GM12891 (cell line): Measurements from ENCODE around the gene LIMK1.

Experiments used
- DNase-seq: peaks from one replicate; pipeline ENCODE4 v3.0.0; 2011; ENCODE audit warnings: low spot score; ENCODE audit not compliant: insufficient read length
- FAIRE-seq: peaks from 2 replicates; lab custom pipeline; 2011; peaks lifted over from hg19 to GRCh38; lab: Jason Lieb, UNC
- PAX5 ChIP-seq: IDR thresholded peaks from 2 replicates; pipeline ENCODE4 v1.6.1; 2011; ENCODE audit warnings: low read length, moderate library complexity, mild to moderate bottlenecking; ENCODE audit not compliant: insufficient read depth, severe bottlenecking
- POLR2A ChIP-seq: IDR thresholded peaks from 2 replicates; pipeline ENCODE4 v1.6.1; 2011; ENCODE audit warnings: low read depth, low read length, control low read depth
- POLR2AphosphoS5 ChIP-seq: IDR thresholded peaks from 2 replicates; pipeline ENCODE4 v1.6.1; 2011; ENCODE audit warnings: low read depth, low read length, control low read depth
- POU2F2 ChIP-seq: IDR thresholded peaks from 2 replicates; pipeline ENCODE4 v1.6.1; 2011; ENCODE audit warnings: low read depth, mild to moderate bottlenecking, control low read depth, low read length, moderate library complexity
- SPI1 ChIP-seq: IDR thresholded peaks from 2 replicates; pipeline ENCODE4 v1.6.1; 2011; ENCODE audit warnings: low read depth, low read length, control low read depth
- TAF1 ChIP-seq: IDR thresholded peaks from 2 replicates; pipeline ENCODE4 v1.6.1; 2011; ENCODE audit warnings: low read depth, low read length, control low read depth

LIMK1 gene

DNA sequence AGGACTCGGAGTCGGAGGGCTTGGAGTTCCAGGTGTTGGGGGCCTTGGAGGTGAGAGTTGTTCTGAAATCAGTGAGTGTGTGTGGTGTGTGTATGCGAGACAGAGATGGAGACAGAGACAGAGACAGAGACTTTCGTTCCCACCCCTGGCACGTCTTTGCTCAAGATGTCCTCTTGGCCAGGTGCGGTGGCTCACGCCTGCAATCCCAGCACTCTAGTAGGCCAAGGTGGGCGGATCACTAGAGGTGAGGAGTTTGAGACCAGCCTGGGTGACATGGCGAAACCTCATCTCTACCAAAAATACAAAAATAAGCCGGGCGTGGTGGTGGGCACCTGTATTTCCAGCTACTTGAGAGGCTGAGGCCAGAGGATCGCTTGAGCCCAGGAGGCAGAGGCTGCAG lies 20.0 kb upstream of the LIMK1 start:
- no peak for TF ChIP-seq POLR2A
- no peak for TF ChIP-seq TAF1
- TF ChIP-seq PAX5: no peak
- no peak for TF ChIP-seq POLR2AphosphoS5
- no peak for TF ChIP-seq POU2F2
- no peak for TF ChIP-seq SPI1
- FAIRE-seq: no peak
- no peak for DNase-seq

- DNase-seq: no peak
- no peak for FAIRE-seq
- TF ChIP-seq POLR2AphosphoS5 (no peak), POLR2A (no peak), POU2F2 (no peak), TAF1 (no peak), SPI1 (no peak), PAX5 (no peak)
Measured at GRCh38 chr7:74064696-74065095, 18.9 kb upstream of the LIMK1 start.

DNA sequence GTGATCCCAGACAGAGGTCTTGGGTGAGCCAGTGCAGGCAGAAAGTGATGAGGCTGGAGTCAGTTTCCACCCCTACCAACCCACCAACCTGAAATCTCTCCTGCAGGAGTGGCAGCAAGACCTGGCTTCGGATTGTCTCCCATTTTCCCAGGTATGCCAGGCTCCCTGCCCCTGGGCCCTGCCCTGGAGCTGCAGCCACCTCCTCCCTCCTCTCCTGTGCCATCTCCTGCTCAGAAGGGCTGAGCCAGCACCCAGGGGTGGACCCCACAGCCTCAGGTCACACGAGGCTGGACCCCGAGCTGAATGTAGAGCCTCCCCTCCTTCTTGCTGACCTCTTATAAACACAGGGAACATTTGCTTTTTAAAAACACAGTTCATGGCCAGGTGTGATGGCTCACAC lies 17.0 kb upstream of the LIMK1 start:
- no peak for FAIRE-seq

DNA sequence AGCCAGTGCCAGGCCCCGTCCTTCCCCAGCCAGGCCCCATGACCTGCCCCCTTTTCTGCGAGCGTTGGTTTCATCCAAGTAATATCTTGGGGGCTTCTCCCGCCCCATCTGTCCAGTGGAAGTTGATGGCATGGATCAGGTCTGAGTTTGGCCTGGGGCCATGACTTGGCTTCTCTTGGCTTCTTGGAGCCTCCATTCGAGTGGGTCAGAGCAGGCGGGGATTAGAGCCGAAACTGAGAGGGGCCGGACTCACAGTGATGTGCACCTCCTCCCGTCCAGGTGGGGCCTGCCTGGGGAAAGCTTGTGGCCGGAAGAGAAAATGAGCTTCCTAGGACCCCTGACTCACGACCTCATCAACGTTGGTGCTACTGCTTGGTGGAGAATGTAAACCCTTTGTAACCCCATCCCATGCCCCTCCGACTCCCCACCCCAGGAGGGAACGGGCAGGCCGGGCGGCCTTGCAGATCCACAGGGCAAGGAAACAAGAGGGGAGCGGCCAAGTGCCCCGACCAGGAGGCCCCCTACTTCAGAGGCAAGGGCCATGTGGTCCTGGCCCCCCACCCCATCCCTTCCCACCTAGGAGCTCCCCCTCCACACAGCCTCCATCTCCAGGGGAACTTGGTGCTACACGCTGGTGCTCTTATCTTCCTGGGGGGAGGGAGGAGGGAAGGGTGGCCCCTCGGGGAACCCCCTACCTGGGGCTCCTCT lies 15.1 kb upstream of the LIMK1 start:
- DNase-seq (no peak), FAIRE-seq (no peak)
- TF ChIP-seq POU2F2 (no peak), PAX5 (no peak), SPI1 (no peak), POLR2A (no peak), POLR2AphosphoS5 (no peak), TAF1 (no peak)

More for the DNA sequence above, 17.0 kb upstream of the LIMK1 start:
- TF ChIP-seq SPI1: no peak
- no peak for DNase-seq

- no peak for DNase-seq
- TF ChIP-seq POU2F2: no peak
- TF ChIP-seq SPI1: no peak
- TF ChIP-seq POLR2AphosphoS5: no peak
- no peak for TF ChIP-seq TAF1
- no peak for TF ChIP-seq POLR2A
- no peak for TF ChIP-seq PAX5
- FAIRE-seq: no peak
Measured at GRCh38 chr7:74069086-74069541, 14.5 kb upstream of the LIMK1 start.

- no peak for FAIRE-seq
- no peak for DNase-seq
- TF ChIP-seq POU2F2 (no peak), SPI1 (no peak), POLR2AphosphoS5 (no peak)
Measured at GRCh38 chr7:74069790-74070618, 13.6 kb upstream of the LIMK1 start.

DNA sequence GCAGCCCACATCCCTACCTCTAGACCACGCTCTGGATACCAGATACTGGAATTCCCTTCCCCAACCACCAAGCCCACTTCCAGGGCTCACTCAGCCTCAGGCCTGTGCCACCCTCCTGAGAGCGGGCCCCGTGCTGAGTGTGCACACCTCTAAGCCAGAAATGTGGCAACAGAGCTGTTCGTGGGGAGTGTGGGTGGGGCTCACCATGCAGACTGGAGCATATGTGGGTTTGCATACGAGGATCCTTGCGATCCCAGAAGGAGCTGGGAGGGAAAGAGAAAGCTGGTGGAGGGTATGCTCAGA lies 13.0 kb upstream of the LIMK1 start:
- FAIRE-seq (no peak), DNase-seq (no peak)

GRCh38 chr7:74071121-74071520 lies 12.5 kb upstream of the LIMK1 start:
- TF ChIP-seq POLR2A (no peak), POLR2AphosphoS5 (no peak), SPI1 (no peak), TAF1 (no peak), POU2F2 (no peak)
- DNase-seq (no peak), FAIRE-seq (no peak)

More for the DNA sequence above, 13.0 kb upstream of the LIMK1 start:
- TF ChIP-seq SPI1 (no peak), POLR2AphosphoS5 (no peak), PAX5 (no peak), TAF1 (no peak), POU2F2 (no peak), POLR2A (no peak)

DNA sequence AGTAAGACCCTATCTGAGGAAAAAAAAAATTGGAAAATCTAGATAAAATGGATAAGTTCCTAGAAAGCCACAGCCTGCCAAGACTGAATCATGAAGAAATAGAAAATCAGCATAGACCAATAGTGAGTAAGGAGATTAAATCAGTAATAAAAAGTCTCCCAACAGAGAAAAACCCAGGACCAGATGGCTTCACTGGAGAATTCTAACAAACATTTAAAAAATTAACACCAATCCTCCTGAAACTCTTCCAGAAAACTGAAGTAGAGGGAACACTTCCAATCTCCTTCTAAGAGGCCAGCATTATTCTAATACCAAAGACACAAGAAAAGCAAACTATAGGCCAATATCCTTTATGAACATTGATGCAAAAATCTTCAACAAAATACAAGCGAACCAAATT lies 8.8 kb upstream of the LIMK1 start:
- DNase-seq (no peak), FAIRE-seq (no peak)
- TF ChIP-seq PAX5 (no peak), TAF1 (no peak), POLR2AphosphoS5 (no peak), POU2F2 (no peak), POLR2A (no peak), SPI1 (no peak)

GRCh38 chr7:74078461-74078860 lies 5.1 kb upstream of the LIMK1 start:
- DNase-seq: no peak
- FAIRE-seq: no peak
- no peak for TF ChIP-seq PAX5
- no peak for TF ChIP-seq POU2F2
- no peak for TF ChIP-seq POLR2AphosphoS5
- no peak for TF ChIP-seq POLR2A
- no peak for TF ChIP-seq TAF1
